Tibial nerve (tissue), 4 donors: ENCODE data around the gene TRAF5. TPM values are rescaled to one million over a fixed set of nuclear protein-coding genes. Genes with fewer than 3 reads are reported as not detected.

ENCODE experiments used
- DNase-seq, 2 donors: peaks; one replicate each; pipeline ENCODE4 v3.0.0-alpha.2; 2019; ENCODE audit warnings: low spot score in 2 of 2
- H3K27ac ChIP-seq, 4 donors: fragments of 200-600 bp; sonication (generic) in 3 of 4; one replicate each; pipeline ENCODE4 v1.5.1; 2017 to 2019; ENCODE audit warnings: mild to moderate bottlenecking in 1 of 4
- H3K27me3 ChIP-seq, 2 donors: fragments of 200-600 bp; sonication (generic) in 1 of 2; one replicate each; pipeline versions ENCODE4 v1.5.1 to v1.6.0; 2017 to 2019
- H3K36me3 ChIP-seq, 3 donors: fragments of 200-600 bp; sonication (generic); one replicate each; pipeline ENCODE4 v1.5.1; 2018 to 2019
- H3K4me1 ChIP-seq, 4 donors: fragments of 200-600 bp; sonication (generic) in 3 of 4; one replicate each; pipeline ENCODE4 v1.5.1; 2017 to 2019
- H3K4me3 ChIP-seq, 4 donors: fragments of 200-600 bp; sonication (generic) in 3 of 4; one replicate each; pipeline ENCODE4 v1.5.1; 2017 to 2019; ENCODE audit warnings: mild to moderate bottlenecking in 1 of 4, moderate library complexity in 1 of 4
- H3K9me3 ChIP-seq, 4 donors: fragments of 200-600 bp; sonication (generic) in 3 of 4; one replicate each; pipeline ENCODE4 v1.5.1; 2017 to 2019
- EP300 ChIP-seq, 2 donors: sonication (generic); formaldehyde crosslinking; IDR thresholded peaks; one replicate each; pipeline ENCODE4 v1.6.1; 2017; ENCODE audit warnings: antibody characterized with exemption in 2 of 2, mild to moderate bottlenecking in 1 of 2
- POLR2A ChIP-seq, 2 donors: fragments of 450-650 bp; IDR thresholded peaks; one replicate each; pipeline ENCODE4 v1.6.1; 2017; ENCODE audit warnings: antibody characterized with exemption in 2 of 2, mild to moderate bottlenecking in 2 of 2, moderate library complexity in 2 of 2
- WGBS, 2 donors: methylation state at CpG; one replicate each; pipeline ENCODE4 v1.1.5; 2018; 5-methylcytosine and 5-hydroxymethylcytosine counted together
- total RNA-seq, 4 donors: library from RNA; depleted of rRNA; stranded (reverse); fragments of >200 nt; gene quantifications; one replicate each; pipeline ENCODE4 v1.1.0, GENCODE V29; 2016
- TF ChIP-seq, protein P1 (sequence below), 5 experiments: fragments of 200-600 bp in 3 of 5; fragments of 450-650 bp in 2 of 5; sonication (generic) in 3 of 5; IDR thresholded peaks; one replicate each; pipeline ENCODE4 v1.5.1; 2016 to 2019; ENCODE audit warnings: antibody characterized with exemption in 5 of 5, mild to moderate bottlenecking in 3 of 5, moderate library complexity in 2 of 5

The TRAF5 gene
- total RNA-seq, 4 donors from 2014 or later = 12.0 to 18.6 (median 15.6) TPM

DNA sequence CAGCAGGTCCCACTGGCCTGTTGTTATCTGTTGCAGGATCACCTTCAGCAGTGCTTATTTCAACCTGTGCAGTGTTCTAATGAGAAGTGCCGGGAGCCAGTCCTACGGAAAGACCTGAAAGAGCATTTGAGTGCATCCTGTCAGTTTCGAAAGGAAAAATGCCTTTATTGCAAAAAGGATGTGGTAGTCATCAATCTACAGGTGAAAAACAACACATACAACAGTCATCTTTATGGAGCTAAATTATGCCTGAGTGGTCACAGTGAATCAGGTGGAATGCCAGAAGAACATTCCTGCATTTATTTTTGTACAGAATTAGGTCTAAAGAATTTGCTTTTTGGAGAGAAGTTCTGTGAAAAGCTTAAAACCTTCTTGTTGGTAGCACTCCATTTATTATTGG lies 33.2 kb downstream of the TRAF5 start:
- H3K27me3 ChIP-seq = no peaks in the 10 kb centered on the region
- TF ChIP-seq POLR2A (IDR thresholded peaks at IDR 0.05) (no peak), EP300 (IDR thresholded peaks at IDR 0.05) (no peak)
- TF ChIP-seq, protein P1, sequence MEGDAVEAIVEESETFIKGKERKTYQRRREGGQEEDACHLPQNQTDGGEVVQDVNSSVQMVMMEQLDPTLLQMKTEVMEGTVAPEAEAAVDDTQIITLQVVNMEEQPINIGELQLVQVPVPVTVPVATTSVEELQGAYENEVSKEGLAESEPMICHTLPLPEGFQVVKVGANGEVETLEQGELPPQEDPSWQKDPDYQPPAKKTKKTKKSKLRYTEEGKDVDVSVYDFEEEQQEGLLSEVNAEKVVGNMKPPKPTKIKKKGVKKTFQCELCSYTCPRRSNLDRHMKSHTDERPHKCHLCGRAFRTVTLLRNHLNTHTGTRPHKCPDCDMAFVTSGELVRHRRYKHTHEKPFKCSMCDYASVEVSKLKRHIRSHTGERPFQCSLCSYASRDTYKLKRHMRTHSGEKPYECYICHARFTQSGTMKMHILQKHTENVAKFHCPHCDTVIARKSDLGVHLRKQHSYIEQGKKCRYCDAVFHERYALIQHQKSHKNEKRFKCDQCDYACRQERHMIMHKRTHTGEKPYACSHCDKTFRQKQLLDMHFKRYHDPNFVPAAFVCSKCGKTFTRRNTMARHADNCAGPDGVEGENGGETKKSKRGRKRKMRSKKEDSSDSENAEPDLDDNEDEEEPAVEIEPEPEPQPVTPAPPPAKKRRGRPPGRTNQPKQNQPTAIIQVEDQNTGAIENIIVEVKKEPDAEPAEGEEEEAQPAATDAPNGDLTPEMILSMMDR (IDR thresholded peaks at IDR 0.05) = no peak
- WGBS, 2 donors = 74 to 81% methylated on average over 3 of the region's 3 CpGs
- H3K4me3 ChIP-seq = no peak overlapping the region
- H3K36me3 ChIP-seq = peaks cover 0 to 48% (median 6%) of the 10 kb centered on the region in 3 donors
- H3K27ac ChIP-seq = no peak overlapping the region
- H3K9me3 ChIP-seq = no peaks in the 10 kb centered on the region
- H3K4me1 ChIP-seq = peaks cover 0 to 7% (median 0%) of the 10 kb centered on the region in 4 donors
- no peak for DNase-seq

DNA sequence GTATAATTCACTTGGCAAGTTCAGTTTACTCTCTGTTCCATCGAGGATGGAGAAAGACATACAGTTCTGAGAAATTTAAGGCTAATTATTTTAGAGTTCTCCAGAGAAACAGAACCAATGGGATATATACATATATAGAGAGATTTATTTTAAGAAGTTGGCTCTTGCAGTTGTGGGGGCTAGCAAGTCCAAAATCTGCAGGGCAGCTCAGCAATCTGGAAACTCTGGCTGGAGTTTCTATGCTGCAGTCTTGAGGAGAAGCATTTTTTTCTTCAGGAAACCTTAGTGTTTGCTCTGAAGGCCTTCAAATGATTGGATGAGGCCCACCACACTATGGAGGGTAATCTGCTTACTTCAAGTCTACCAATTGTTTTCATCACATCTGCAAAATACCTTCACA lies 34.6 kb downstream of the TRAF5 start:
- no peak overlapping the region for H3K4me3 ChIP-seq
- H3K9me3 ChIP-seq = no peaks in the 10 kb centered on the region
- H3K27ac ChIP-seq = no peak overlapping the region
- H3K27me3 ChIP-seq = no peaks in the 10 kb centered on the region
- TF ChIP-seq, protein P1 (IDR thresholded peaks at IDR 0.05) = no peak
- TF ChIP-seq EP300 (IDR thresholded peaks at IDR 0.05) (no peak), POLR2A (IDR thresholded peaks at IDR 0.05) (no peak)
- peaks cover 0 to 7% (median 0%) of the 10 kb centered on the region in 4 donors for H3K4me1 ChIP-seq
- H3K36me3 ChIP-seq = peaks cover 0 to 54% (median 6%) of the 10 kb centered on the region in 3 donors
- no peak for DNase-seq
- 88 to 100% methylated on average over 1 of the region's 1 CpG for WGBS, 2 donors

DNA sequence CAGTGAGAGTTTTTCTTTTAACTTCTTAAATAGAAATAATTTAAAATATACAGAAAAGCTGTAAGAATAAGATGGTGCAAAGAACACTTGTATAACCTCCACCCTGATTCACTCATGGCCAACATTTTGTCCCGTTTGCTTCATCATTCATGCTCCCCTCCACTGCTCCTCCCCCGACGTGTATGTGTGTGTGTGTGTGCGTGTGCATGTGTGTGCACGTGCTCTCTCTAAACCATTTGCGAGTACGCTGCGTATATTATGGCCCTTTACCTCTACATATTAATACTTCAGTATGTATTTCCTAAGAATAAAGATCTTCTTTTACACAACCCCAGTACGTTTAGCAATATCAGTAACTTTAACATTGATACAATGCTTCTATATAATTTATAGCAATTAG lies 43.0 kb downstream of the TRAF5 start:
- WGBS, 2 donors = 85 to 86% methylated on average over 9 of the region's 9 CpGs
- Histone ChIP-seq H3K4me1 (no peaks in the 10 kb centered on the region), H3K36me3 (peaks cover 0 to 43% (median 0%) of the 10 kb centered on the region in 3 donors), H3K9me3 (no peaks in the 10 kb centered on the region), H3K27me3 (no peaks in the 10 kb centered on the region), H3K4me3 (no peak overlapping the region), H3K27ac (no peak overlapping the region)
- DNase-seq = no peak
- TF ChIP-seq, protein P1 (IDR thresholded peaks at IDR 0.05) = no peak
- TF ChIP-seq POLR2A (IDR thresholded peaks at IDR 0.05) (no peak), EP300 (IDR thresholded peaks at IDR 0.05) (no peak)

DNA sequence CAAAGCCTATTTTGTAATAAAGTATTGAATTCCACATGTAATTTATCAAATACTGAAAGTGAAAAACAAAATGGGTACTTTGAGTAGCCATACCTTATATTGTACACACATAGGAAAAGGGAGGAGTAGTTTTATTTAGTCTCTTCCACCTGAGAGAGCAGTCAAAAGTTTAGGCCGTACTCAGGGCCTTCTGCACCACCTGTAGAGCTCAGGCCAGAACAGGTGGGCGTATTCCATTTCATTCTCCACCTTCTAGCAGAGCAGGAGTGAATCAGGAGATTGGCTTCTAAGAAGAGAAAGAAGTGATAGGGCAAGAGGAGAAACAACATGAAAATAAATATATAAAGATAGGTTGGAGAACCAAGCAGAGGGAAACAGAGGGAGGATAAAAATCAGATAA lies 44.0 kb downstream of the TRAF5 start:
- DNase-seq = no peak
- 90 to 98% methylated on average over 2 of the region's 2 CpGs for WGBS, 2 donors
- H3K27ac ChIP-seq = no peak overlapping the region
- no peaks in the 10 kb centered on the region for H3K27me3 ChIP-seq
- no peaks in the 10 kb centered on the region for H3K4me1 ChIP-seq
- H3K9me3 ChIP-seq = no peaks in the 10 kb centered on the region
- H3K4me3 ChIP-seq = no peak overlapping the region
- TF ChIP-seq POLR2A (IDR thresholded peaks at IDR 0.05) (no peak), EP300 (IDR thresholded peaks at IDR 0.05) (no peak)
- TF ChIP-seq, protein P1 (IDR thresholded peaks at IDR 0.05) = no peak
- peaks cover 0 to 38% (median 0%) of the 10 kb centered on the region in 3 donors for H3K36me3 ChIP-seq

DNA sequence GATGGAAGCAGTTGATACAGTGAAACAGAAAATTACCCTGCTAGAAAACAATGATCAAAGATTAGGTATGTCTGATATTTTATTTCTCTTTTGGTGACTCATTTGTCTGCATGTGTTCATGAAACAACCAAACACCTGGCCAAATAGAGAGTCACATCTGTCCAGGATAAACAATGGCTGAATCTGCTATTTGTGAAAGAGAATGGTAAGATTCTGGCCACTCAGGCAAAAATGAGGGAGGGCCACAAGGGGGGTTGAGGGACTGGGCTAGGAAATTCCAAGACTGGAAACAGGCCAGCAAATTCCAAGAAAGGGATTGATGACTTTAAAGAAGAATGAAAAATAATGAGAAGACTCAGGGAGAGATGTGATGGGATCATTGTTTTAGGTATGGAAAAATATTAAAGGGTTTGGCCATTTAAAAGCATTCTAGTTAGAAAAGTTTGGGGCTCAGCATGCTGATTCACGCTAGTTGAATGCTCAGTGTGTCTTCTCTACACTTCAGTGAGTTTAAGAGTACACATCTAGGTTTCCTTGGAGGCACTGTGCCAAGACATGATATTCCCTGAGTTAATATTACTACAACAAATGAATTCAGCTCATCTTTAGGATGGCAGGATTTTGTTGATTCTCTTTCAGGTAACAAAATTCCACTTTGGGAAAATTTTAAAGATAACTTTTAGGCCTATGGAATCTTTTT lies 44.9 kb downstream of the TRAF5 start:
- WGBS, 2 donors = 61 to 76% methylated on average over 1 of the region's 1 CpG
- Histone ChIP-seq H3K9me3 (no peaks in the 10 kb centered on the region), H3K27me3 (no peaks in the 10 kb centered on the region), H3K4me1 (no peaks in the 10 kb centered on the region), H3K36me3 (peaks cover 0 to 37% (median 0%) of the 10 kb centered on the region in 3 donors), H3K4me3 (no peak overlapping the region), H3K27ac (no peak overlapping the region)
- no peak for TF ChIP-seq EP300 (IDR thresholded peaks at IDR 0.05)
- TF ChIP-seq, protein P1 (IDR thresholded peaks at IDR 0.05) = no peak
- no peak for TF ChIP-seq POLR2A (IDR thresholded peaks at IDR 0.05)
- DNase-seq = no peak
